ENCODE results near the gene RHO.

The RHO gene

GRCh38 chr3:129502641-129503408 is 25.6 kb upstream of the RHO start:
- no peak for DNase-seq (ENCODE audit: low spot score)
- no peak overlapping the region for H3K27ac ChIP-seq
- ChIA-PET CTCF (interaction anchor here (0.6 kb wide), 1 partner anchor 491 kb away, joined by 3 read pairs; no protein-coding TSS in a partner anchor), POLR2A (ENCODE audit: low non-redundant PET) (interaction anchor here (0.6 kb wide), 1 partner anchor 21 kb away, joined by 4 read pairs; no protein-coding TSS in a partner anchor)
- TF ChIP-seq CTCF (conservative IDR thresholded peaks at IDR 0.05; ENCODE audit: low read depth) = no peak

- CTCF ChIA-PET = no interaction called here
- no peak for TF ChIP-seq CTCF (conservative IDR thresholded peaks at IDR 0.05; ENCODE audit: low read depth)
- POLR2A ChIA-PET (ENCODE audit: low non-redundant PET) = no interaction called here
- no peak overlapping the region for H3K27ac ChIP-seq
- DNase-seq (ENCODE audit: low spot score) = no peak
These were observed 24.8 kb upstream of the RHO start for GRCh38 chr3:129503471-129504291.

- POLR2A ChIA-PET (ENCODE audit: low non-redundant PET) = no interaction called here
- CTCF ChIA-PET = no interaction called here
- no peak overlapping the region for H3K27ac ChIP-seq
- TF ChIP-seq CTCF (conservative IDR thresholded peaks at IDR 0.05; ENCODE audit: low read depth) = no peak
- DNase-seq (ENCODE audit: low spot score) = no peak
These were observed 23.9 kb upstream of the RHO start for GRCh38 chr3:129504471-129505100.

- no peak for TF ChIP-seq CTCF (conservative IDR thresholded peaks at IDR 0.05; ENCODE audit: low read depth)
- POLR2A ChIA-PET (ENCODE audit: low non-redundant PET) = no interaction called here
- no peak overlapping the region for H3K27ac ChIP-seq
- DNase-seq (ENCODE audit: low spot score) = no peak
- CTCF ChIA-PET = no interaction called here
These were observed 23.1 kb upstream of the RHO start for GRCh38 chr3:129505341-129505740.

- ChIA-PET POLR2A (ENCODE audit: low non-redundant PET) (no interaction called here), CTCF (no interaction called here)
- DNase-seq (ENCODE audit: low spot score) = no peak
- no peak for TF ChIP-seq CTCF (conservative IDR thresholded peaks at IDR 0.05; ENCODE audit: low read depth)
- no peak overlapping the region for H3K27ac ChIP-seq
These were observed 22.2 kb upstream of the RHO start for GRCh38 chr3:129506231-129506742.

GRCh38 chr3:129507181-129507831 is 21.1 kb upstream of the RHO start:
- POLR2A ChIA-PET (ENCODE audit: low non-redundant PET) = no interaction called here
- no peak overlapping the region for H3K27ac ChIP-seq
- CTCF ChIA-PET = no interaction called here
- DNase-seq (ENCODE audit: low spot score) = no peak
- TF ChIP-seq CTCF (conservative IDR thresholded peaks at IDR 0.05; ENCODE audit: low read depth) = no peak

Data from RWPE1 (cell line).